Progenitor cell of endocrine pancreas (in vitro differentiated cells): ENCODE measurements around the gene CAP1. TPM values are rescaled to one million over a fixed set of nuclear protein-coding genes. Genes with fewer than 3 reads are reported as not detected.

Experiments used
- DNase-seq: peaks from one replicate; pipeline ENCODE4 v3.0.0; 2021; ENCODE audit warnings: low spot score; ENCODE audit not compliant: unreplicated experiment
- H3K27ac Mint-ChIP-seq: 2 replicates; pipeline ENCODE4 v1.8.0; 2021; ENCODE audit warnings: mild to moderate bottlenecking, moderate library complexity, mixed read lengths
- H3K27me3 Mint-ChIP-seq: 2 replicates; pipeline ENCODE4 v1.8.0; 2021; ENCODE audit warnings: mixed read lengths
- H3K36me3 Mint-ChIP-seq: 2 replicates; pipeline ENCODE4 v1.8.0; 2022; ENCODE audit warnings: mixed read lengths; ENCODE audit not compliant: insufficient read depth
- H3K4me1 Mint-ChIP-seq: 2 replicates; pipeline ENCODE4 v1.8.0; 2021; ENCODE audit warnings: low read depth, mixed read lengths
- H3K4me3 Mint-ChIP-seq: 2 replicates; pipeline ENCODE4 v1.8.0; 2021; ENCODE audit warnings: low read depth, mild to moderate bottlenecking, moderate library complexity, mixed read lengths
- H3K9me3 Mint-ChIP-seq: 2 replicates; pipeline ENCODE4 v1.8.0; 2021; ENCODE audit warnings: low read depth, mixed read lengths
- total RNA-seq: library from RNA; stranded (reverse); gene quantifications from 2 replicates; pipeline ENCODE4 v1.2.1, GENCODE V29; 2021
- TF ChIP-seq, protein P1 (sequence below): fragments of 200-600 bp; sonication (generic); IDR thresholded peaks from one replicate; pipeline ENCODE4 v1.5.0; 2021; ENCODE audit warnings: antibody characterized with exemption, mild to moderate bottlenecking; ENCODE audit not compliant: unreplicated experiment

Gene CAP1
- total RNA-seq, 1 donor from 2014 or later, result 154 TPM

DNA sequence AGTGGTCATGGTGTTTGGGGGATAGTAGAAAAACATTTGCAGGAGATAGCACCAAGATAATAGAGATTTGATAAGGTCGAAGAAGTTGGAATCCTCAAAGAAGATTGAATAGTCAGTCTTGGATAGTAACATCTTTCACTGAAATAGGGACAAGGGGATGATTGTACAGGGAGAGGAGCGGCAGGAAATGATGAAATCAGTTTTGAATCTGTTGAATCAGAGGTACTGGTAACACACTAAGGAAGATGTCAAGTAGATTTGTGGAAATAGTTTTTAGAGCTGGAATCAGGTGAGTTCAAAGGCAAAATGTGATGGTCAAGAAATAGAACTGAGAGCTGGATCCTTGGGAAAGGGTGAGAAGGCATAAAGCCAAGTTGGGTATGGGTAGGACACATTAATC is 26.5 kb downstream of the CAP1 start:
- Mint-ChIP-seq H3K4me1 (no peaks in the 10 kb centered on the region), H3K27me3 (no peaks in the 10 kb centered on the region), H3K9me3 (no peaks in the 10 kb centered on the region), H3K4me3 (no peak overlapping the region), H3K36me3 (peaks cover 37% of the 10 kb centered on the region), H3K27ac (no peak overlapping the region)
- no peak for DNase-seq
- TF ChIP-seq, protein P1, sequence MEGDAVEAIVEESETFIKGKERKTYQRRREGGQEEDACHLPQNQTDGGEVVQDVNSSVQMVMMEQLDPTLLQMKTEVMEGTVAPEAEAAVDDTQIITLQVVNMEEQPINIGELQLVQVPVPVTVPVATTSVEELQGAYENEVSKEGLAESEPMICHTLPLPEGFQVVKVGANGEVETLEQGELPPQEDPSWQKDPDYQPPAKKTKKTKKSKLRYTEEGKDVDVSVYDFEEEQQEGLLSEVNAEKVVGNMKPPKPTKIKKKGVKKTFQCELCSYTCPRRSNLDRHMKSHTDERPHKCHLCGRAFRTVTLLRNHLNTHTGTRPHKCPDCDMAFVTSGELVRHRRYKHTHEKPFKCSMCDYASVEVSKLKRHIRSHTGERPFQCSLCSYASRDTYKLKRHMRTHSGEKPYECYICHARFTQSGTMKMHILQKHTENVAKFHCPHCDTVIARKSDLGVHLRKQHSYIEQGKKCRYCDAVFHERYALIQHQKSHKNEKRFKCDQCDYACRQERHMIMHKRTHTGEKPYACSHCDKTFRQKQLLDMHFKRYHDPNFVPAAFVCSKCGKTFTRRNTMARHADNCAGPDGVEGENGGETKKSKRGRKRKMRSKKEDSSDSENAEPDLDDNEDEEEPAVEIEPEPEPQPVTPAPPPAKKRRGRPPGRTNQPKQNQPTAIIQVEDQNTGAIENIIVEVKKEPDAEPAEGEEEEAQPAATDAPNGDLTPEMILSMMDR, result no peak

DNA sequence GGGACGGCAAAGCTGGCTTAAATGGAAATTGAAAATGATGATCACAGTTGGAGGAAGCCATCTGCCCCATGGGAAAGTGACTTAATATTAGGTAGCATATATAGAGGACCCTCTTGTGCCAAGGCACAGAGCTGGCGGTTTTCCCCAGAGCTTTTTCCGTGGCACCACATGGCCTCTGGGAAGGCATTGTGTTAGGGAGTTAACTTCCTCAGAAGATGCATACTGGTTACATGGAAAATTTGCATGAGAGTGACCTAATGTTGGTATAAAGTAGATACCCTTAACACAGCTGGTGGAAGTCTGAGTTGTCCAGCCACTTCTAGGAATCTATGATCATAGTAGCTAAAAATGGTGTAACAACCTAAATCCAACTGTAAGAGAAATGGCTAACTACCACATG is 27.3 kb downstream of the CAP1 start:
- no peak for DNase-seq
- Mint-ChIP-seq H3K27ac (no peak overlapping the region), H3K4me3 (no peak overlapping the region), H3K9me3 (no peaks in the 10 kb centered on the region), H3K27me3 (no peaks in the 10 kb centered on the region), H3K4me1 (no peaks in the 10 kb centered on the region), H3K36me3 (peaks cover 38% of the 10 kb centered on the region)
- TF ChIP-seq, protein P1, result no peak

DNA sequence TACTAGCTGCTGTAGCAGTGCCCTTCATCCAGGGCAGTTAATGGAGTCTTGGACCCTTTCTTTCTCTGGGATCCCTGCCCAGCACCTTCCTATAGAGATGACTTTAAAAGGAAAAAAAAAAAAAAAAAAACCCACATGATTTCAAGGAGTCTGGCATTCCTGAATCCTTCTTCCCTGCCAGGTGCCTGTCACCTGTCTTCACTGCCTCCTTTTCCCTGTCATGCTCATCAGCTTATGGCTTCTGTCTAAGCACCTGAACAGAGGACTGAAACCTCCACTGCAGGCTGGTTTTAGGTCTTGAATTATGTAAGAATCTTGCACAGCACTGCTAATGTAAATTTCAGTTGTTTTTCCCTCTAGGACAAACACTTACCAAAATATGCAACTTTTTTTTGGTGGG is 31.6 kb downstream of the CAP1 start:
- no peak overlapping the region for H3K4me3 Mint-ChIP-seq
- no peak overlapping the region for H3K27ac Mint-ChIP-seq
- H3K4me1 Mint-ChIP-seq, result no peaks in the 10 kb centered on the region
- no peaks in the 10 kb centered on the region for H3K27me3 Mint-ChIP-seq
- H3K9me3 Mint-ChIP-seq, result no peaks in the 10 kb centered on the region
- TF ChIP-seq, protein P1, result no peak
- H3K36me3 Mint-ChIP-seq, result peaks cover 26% of the 10 kb centered on the region
- no peak for DNase-seq

DNA sequence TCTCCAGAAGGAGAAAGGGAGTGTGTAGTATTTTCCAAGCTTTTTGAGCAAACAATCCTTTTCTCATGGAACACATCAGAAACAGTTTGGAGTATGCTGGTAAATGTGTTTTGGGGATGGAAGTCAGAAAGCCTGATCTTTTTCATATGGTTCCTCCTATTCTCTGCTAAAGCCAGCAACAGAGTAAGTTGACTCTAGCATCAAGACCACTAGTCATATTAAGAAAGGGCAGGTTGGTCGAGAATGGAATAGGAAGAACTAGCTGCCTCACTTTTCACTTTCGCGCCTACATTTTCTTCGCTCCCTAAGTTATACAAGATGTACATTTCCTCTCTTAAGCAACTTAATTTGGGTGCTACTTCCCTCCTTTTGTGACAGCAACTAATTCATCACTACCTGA is 32.5 kb downstream of the CAP1 start:
- no peak overlapping the region for H3K27ac Mint-ChIP-seq
- H3K27me3 Mint-ChIP-seq, result no peaks in the 10 kb centered on the region
- TF ChIP-seq, protein P1, result no peak
- no peak overlapping the region for H3K4me3 Mint-ChIP-seq
- H3K9me3 Mint-ChIP-seq, result no peaks in the 10 kb centered on the region
- peaks cover 21% of the 10 kb centered on the region for H3K36me3 Mint-ChIP-seq
- no peak for DNase-seq
- no peaks in the 10 kb centered on the region for H3K4me1 Mint-ChIP-seq

DNA sequence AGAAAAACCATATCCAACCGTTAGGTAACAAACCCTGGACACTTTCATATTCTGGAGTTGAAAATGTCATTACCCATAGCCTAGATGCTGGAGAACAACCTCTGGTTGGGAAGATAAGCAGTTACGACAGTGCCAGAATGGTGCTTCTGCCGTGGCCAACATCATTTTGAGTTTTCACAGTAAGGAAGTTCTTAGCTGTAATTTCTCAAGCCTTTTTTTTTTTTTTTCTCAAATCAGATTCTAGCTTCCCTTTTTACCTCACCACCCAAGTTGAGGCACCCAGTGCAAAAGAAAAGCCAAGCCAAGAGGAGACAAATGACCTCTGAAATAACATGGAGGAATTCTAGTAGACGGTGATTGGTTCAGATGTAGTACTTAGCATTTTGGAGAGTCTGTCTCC is 34.7 kb downstream of the CAP1 start:
- DNase-seq, result no peak
- H3K27ac Mint-ChIP-seq, result no peak overlapping the region
- H3K27me3 Mint-ChIP-seq, result no peaks in the 10 kb centered on the region
- no peaks in the 10 kb centered on the region for H3K4me1 Mint-ChIP-seq
- H3K9me3 Mint-ChIP-seq, result no peaks in the 10 kb centered on the region
- H3K4me3 Mint-ChIP-seq, result no peak overlapping the region
- TF ChIP-seq, protein P1, result no peak
- H3K36me3 Mint-ChIP-seq, result peaks cover 19% of the 10 kb centered on the region
